Stimulated activated CD8-positive, alpha-beta memory T cell treated with anti-CD3 and anti-CD28 coated beads, Interleukin-7, amount 100 ng/mL, for 48 hours (primary cell): Measurements from ENCODE around the gene POLR2E.
A peak's percentile ranks its signal among the peaks of the same experiment; 100 is the strongest.

ENCODE experiments used
- DNase-seq, 2 donors: peaks; one replicate each; pipeline ENCODE4 v3.0.0-alpha.2; 2020; ENCODE audit warnings: low read depth in 1 of 2; ENCODE audit errors: extremely low read depth in 1 of 2

POLR2E gene

DNA sequence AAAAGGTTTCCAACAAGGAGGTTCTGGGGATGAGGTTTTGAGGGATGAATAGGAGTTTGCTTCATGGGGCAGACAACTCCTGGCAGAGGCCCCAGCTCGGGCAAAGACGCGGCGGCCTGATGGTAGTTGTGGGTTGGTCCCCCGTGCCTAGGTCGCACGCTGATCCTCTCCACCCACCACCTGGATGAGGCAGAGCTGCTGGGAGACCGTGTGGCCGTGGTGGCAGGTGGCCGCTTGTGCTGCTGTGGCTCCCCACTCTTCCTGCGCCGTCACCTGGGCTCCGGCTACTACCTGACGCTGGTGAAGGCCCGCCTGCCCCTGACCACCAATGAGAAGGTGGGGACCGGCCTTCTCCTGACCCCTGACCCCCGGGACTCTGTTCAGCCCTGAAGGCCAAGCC lies 43.4 kb downstream of the POLR2E start:
- no peak for DNase-seq

DNA sequence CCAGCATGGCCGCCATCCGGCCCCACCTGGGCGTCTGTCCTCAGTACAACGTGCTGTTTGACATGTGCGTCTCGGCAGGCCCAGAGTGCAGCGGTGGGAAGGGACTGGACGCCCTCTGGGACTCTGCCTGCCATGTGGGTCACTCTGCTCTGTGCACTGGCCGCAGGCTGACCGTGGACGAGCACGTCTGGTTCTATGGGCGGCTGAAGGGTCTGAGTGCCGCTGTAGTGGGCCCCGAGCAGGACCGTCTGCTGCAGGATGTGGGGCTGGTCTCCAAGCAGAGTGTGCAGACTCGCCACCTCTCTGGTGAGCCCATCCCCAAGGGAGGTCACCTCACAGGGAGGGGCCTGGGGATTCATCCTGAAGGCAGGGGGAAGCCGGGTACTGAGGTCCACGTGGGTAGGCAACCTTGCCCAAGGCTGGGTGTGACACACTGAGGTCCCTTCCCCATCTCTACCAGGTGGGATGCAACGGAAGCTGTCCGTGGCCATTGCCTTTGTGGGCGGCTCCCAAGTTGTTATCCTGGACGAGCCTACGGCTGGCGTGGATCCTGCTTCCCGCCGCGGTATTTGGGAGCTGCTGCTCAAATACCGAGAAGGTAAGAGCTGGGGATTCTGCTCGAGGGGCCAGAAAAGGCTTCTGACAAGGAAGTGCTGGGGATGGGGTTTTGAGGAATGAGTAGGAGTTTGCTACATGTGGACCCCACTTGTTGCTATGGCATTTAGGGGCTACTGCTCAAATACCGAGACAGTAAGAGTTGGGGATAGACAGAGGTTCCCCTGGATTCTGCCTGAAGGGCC lies 44.0 kb downstream of the POLR2E start:
- no peak for DNase-seq

DNA sequence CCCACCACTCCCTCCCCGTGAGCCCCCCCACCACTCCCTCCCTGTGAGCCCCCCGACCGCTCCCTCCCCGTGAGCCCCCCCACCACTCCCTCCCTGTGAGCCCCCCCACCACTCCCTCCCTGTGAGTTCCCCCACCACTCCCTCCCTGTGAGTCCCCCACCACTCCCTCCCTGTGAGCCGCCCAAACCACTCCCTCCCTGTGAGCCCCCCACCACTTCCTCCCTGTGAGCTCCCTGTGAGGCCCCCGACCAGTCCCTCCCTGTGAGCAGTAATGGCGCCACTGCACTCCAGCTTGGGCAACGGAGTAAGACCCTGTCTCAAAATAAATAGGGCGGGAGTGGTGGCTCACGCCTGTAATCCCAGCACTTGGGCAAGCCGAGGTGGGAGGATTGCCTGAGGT lies 45.4 kb downstream of the POLR2E start:
- DNase-seq: no peak

DNA sequence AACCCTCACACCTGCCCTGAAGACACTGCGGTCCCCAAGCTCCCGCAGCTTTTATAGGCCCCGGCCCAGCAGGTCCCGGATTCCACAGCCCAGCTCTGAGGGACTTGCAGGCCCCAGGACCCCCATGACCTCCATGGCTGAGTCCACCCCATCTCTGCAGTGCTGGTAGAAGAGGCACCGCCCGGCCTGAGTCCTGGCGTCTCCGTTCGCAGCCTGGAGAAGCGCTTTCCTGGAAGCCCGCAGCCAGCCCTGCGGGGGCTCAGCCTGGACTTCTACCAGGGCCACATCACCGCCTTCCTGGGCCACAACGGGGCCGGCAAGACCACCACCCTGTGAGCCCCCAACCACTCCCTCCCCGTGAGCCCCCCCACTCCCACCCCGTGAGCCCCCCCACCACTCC lies 46.1 kb downstream of the POLR2E start:
- no peak for DNase-seq

DNA sequence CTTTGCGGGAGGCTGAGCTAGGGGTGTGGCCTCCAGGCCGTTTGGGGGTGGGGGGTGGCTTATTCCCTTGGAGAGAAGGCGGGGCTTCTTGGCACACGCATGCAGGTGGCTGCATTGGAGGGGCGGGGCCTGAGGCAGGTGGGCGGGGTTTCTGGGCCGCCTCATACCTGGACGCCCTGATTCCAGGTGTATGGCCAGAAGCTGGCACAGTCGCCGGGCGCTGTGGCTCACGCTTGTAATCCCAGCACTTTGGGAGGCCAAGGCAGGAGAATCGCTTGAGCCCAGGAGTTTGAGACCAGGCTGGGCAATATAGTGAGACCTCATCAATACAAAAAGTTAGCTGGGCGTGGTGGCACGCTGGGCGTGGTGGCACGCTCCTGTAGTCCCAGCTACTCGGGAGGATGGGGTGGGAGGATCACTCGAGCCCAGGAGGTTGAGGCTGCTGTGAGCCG lies 47.5 kb downstream of the POLR2E start:
- DNase-seq: no peak

DNA sequence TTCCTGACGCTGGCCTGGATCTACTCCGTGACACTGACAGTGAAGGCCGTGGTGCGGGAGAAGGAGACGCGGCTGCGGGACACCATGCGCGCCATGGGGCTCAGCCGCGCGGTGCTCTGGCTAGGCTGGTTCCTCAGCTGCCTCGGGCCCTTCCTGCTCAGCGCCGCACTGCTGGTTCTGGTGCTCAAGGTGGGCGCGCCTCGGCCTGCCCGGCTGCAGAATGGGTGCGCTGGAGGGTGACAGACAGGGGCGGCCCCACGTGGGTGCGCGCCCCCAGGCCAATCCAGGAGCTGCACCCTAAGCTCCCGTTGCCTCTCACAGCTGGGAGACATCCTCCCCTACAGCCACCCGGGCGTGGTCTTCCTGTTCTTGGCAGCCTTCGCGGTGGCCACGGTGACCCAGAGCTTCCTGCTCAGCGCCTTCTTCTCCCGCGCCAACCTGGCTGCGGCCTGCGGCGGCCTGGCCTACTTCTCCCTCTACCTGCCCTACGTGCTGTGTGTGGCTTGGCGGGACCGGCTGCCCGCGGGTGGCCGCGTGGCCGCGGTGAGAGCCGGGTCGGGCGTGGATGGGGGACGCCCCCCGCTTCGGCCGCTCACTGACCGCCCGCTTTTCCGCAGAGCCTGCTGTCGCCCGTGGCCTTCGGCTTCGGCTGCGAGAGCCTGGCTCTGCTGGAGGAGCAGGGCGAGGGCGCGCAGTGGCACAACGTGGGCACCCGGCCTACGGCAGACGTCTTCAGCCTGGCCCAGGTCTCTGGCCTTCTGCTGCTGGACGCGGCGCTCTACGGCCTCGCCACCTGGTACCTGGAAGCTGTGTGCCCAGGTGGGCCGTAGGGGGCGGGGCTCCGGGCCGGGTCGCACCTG lies 48.1 kb downstream of the POLR2E start:
- DNase-seq: no peak

DNA sequence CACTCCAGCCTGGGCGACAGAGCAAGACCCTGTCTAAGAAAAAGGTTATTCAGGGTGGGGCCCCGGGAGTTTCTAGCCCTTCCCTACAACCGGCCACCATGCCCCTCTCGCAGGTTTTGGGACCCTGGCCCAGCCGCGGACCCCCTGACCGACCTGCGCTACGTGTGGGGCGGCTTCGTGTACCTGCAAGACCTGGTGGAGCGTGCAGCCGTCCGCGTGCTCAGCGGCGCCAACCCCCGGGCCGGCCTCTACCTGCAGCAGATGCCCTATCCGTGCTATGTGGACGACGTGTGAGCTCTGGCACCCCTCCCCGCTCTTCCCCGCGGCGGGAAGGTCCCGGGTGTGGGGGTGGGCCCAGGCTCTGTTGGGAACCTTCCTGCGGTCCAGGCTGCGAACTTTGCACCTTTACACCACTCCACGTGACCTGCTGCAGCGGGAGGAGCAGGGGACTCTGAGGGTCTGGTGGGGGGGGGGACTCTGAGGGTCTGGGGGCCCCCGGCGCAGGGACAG lies 49.0 kb downstream of the POLR2E start:
- no peak for DNase-seq

DNA sequence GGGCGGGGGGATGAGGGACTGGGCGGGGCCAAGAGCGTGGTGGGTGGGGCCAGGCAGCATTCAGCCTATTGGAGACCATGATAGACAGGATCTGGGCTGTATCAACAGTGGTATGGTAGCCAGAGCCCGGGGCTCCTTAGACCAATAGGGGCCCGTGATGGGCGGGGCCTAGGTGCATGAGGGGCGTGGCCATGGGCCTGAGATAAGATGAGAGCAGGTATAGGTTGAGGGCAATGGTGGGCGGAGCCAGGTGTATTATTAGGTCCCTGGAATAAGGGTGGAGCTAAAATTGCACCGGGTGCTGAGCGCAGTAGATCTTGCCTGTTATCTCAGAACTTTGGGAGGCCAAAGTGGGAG lies 50.0 kb downstream of the POLR2E start:
- peak in 1 of 2 donors; percentile 83 for DNase-seq

DNA sequence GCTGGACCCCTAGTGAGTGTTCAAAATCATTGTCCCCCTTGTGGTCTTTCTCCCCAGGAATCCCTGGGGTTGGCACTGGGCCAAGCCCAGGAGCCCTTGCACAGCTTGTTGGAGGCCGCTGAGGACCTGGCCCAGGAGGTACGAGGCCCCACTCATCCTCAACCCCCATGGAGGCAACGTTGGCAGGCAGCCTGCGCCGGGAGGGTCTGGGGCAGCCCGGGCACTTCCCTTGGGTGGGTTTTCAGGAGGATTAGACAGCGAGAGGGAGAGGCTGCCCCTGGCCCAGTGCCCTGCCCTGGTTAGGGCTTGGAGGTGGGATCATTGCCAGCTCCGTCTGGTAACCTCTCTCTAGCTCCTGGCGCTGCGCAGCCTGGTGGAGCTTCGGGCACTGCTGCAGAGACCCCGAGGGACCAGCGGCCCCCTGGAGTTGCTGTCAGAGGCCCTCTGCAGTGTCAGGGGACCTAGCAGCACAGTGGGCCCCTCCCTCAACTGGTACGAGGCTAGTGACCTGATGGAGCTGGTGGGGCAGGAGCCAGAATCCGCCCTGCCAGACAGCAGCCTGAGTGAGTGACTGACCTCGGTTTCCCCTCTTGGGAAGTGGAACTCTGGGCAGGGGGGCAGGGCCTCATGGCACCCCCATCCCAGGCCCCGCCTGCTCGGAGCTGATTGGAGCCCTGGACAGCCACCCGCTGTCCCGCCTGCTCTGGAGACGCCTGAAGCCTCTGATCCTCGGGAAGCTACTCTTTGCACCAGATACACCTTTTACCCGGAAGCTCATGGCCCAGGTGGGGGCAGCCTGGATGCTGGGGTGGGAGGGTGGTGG lies 52.3 kb downstream of the POLR2E start:
- DNase-seq: no peak

DNA sequence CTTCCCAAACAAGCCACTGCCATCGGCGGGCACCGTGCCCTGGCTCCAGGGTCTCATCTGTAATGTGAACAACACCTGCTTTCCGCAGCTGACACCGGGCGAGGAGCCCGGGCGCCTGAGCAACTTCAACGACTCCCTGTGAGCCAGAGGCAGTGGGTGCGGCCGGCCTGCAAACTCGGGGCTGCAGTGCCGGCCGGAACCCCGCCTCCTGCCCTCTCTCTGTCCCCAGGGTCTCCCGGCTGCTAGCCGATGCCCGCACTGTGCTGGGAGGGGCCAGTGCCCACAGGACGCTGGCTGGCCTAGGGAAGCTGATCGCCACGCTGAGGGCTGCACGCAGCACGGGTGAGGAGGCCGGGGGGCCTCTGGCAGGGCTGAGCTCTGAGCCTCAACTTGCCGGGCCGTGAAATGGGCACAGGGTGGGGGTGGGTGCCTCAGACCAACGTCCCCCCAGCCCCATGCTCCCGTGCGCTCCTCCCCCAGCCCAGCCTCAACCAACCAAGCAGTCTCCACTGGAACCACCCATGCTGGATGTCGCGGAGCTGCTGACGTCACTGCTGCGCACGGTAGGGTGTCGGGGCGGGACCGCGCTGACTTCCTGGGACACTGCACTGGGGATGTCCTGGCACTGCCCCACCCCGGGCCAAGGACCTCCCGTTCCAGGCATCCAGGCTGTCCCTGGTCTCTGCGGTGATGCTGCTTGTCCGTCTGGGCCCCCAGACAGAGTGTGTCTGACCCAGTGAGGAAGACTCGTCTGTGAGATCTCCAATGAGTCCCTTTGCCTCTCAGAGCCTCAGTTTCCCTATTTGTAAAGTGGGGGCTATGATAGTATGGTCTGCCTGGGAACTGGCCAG lies 53.1 kb downstream of the POLR2E start:
- DNase-seq: no peak

DNA sequence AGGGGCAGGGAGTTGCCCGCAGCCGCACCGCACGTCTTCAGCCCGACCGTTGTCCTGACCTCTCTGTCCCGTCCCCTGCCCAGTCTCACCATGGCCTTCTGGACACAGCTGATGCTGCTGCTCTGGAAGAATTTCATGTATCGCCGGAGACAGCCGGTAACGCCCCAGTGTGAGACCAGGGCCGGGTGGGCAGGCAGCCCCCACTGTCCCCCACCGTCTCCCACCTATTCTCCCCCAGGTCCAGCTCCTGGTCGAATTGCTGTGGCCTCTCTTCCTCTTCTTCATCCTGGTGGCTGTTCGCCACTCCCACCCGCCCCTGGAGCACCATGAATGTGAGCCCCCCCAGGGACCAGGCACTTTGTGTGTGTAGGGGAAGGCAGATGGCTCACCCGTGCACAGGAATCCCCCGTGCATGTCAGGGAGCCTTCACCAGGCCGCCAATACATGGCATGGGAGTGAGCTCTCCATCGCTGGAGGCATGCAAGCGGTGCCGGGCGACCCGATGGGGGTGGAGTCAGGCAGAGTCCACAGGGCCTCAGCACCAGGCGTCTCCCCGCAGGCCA lies 53.8 kb downstream of the POLR2E start:
- DNase-seq: no peak

DNA sequence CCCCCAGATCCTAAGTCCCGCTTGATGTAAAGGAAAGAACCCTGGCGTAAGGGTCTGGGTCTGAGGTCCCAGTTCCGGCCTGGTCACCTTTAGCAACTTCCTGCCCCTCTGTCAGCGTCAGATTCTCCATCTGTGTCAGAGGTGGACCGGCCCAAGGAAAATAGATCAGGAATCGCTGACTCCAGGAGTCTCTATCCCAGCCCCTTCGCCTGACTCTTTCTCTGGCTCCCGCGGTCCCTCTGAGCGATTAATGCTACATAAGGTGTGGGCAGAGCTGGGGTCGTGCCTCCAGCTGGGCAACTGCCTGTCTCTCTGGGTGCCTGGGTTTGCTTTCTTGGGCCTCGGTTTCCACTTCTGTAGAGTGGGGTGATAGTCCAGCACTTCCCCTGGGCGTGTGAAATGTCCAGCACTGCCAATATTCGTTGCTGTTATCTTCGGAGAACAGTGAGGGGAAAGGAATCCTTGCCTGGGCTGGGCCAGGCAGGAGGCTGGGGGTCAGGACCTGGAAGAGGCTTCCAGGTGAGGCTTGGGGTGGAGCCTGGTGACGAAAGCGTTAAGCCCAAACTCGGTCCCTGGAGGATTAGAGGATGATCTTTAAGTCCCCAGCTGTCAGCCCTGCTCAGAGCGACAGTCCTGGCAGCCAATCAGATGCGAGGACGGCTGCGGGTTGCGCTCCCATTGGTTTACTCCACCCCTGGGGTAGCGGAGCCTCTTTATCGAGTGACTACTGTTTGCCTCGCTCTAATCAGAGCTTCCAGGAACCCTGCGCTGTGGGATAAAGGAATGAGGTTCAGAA lies 54.5 kb downstream of the POLR2E start:
- DNase-seq: peak; percentile 76 to 88

DNA sequence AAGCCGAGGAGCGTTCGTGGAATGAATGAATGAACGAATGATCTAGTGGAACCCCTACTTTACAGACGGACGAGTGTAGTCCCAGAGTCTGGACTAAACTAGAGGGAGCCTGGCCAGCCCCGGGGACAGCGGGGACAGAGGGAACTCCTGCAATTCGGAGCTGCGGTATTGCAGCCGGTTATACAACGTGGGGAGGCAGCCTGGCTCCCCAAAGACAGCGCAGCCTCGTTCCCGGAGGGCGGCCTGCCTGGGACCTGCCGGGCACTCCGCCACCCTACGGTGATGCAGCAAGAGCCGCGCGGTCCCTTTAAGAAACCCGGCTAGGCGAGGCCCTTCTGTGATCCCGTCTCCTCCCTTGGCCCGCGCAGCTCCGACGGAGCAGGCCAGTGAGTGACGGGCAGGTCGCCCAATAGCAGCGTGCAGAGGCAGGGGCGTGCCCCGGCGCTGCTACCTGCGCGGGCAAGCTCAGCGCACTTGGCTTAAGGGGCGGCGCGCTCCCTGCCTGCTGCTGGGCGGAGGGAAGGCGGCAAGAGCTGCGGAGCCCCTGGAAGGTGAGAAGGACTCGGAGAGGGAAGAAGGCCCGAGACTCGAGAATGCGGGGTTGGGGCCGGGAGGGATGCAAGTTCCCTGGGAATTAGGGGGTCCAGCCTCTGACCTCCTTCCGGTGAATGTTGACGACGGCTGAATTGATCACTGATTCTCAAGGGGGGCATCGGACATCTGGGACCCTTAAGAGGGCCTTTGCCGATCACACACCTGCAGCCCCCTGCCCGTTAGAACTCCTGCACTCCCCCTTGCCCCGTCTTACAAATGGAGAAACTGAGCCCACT lies 55.3 kb downstream of the POLR2E start, which contains the start of gene ABCA7:
Gene ABCA7 (plus strand): TSS at position 462 of the 830 bp plus-strand sequence. CDS start 1,255 bp downstream, outside the sequence.
- DNase-seq: peak; percentile 98 to 99

DNA sequence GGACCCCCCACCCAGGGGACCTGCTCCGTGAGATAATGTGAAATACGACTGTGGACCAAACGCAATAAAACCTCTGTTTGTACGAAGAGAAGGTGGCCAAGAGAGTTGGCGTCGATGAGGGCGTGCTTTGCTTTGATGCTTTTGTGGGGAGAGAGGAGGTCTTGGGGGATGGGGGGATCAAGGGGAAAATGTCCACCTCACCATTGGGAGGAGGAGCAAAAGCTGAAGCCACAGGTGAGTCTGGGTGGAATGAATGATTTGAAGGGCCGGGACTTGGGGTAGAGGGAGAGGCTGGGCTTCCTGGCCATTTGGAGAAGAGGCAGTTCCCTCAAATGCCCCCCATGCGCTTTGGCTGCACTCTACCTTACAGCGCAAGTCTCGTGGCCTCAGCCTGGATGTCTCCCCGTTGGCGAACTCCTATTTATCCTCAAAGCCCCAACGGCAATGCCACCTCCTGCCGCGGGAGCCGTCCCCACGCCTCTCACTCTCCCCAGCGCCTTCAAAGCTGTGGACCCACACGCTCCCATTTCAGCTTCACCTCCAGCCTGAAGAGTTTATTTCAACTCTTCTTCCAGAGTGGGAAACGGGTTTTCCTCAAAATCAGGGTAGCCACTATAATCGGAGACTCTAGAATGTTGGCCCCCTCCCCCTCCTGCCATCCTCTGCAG lies 56.1 kb downstream of the POLR2E start:
- no peak for DNase-seq

DNA sequence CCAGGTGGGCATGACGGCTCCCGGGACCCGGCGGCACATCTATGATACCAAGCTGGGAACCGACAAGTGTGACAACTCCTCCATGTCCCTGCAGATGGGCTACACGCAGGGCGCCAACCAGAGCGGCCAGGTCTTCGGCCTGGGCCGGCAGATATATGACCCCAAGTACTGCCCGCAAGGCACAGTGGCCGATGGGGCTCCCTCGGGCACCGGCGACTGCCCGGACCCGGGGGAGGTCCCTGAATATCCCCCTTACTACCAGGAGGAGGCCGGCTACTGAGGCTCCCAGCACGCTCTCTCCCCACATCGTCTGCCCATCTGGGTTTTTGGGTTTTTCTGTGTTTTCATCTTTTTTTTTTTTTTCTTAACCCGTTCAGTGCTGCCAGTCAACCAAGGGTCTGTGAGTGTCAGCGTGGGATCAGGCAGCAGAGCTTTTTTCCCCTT lies 57.5 kb downstream of the POLR2E start:
- DNase-seq: no peak
